PC-3 (cell line): Measurements from ENCODE around the gene DLG2. TPM values are rescaled to one million over a fixed set of nuclear protein-coding genes. Genes with fewer than 3 reads are reported as not detected.

Source experiments
- ATAC-seq: fragments of 200-7000 bp; cut with Tn5 transposase; 2 replicates; pipeline ENCODE4 v1.9.1; 2020; ENCODE audit warnings: mild to moderate bottlenecking, moderate library complexity
- BruUV-seq: library from RNA; stranded (reverse); fragments of 400-500 nt; replicated peaks from 2 replicates; lab custom pipeline; 2021; lab: Mats Ljungman, UMichigan
- CTCF ChIA-PET: fragments of 300-600 bp; sonication (Branson Sonifier 250); formaldehyde crosslinking; loops from one replicate; lab custom pipeline; 2022; ENCODE audit warnings: antibody characterized with exemption; lab: Charles Lee
- POLR2A ChIA-PET: fragments of 300-600 bp; sonication (Branson Sonifier 250); formaldehyde crosslinking; loops from one replicate; lab custom pipeline; 2022; ENCODE audit warnings: antibody characterized with exemption; ENCODE audit not compliant: unreplicated experiment; lab: Charles Lee
- DNase-seq: peaks from one replicate; pipeline ENCODE4 v3.0.0-alpha.2; 2015
- H2AFZ ChIP-seq: fragments of 300-600 bp; sonication (generic); 2 replicates; pipeline ENCODE4 v1.6.0; 2016; ENCODE audit warnings: antibody characterized with exemption, low read length
- H3F3A ChIP-seq: fragments of 300-600 bp; sonication (generic); one replicate; pipeline ENCODE4 v1.6.0; 2017; ENCODE audit warnings: antibody characterized with exemption, low read length, control low read depth, mild to moderate bottlenecking; ENCODE audit not compliant: unreplicated experiment
- H3K27ac ChIP-seq: fragments of 300-600 bp; sonication (generic); 2 replicates; pipeline ENCODE4 v1.5.1; 2016; ENCODE audit warnings: mild to moderate bottlenecking, low read length
- H3K27me3 ChIP-seq: fragments of 300-600 bp; sonication (generic); 2 replicates; pipeline ENCODE4 v1.6.1; 2016; ENCODE audit warnings: low read length, mixed read lengths
- H3K36me3 ChIP-seq: fragments of 300-600 bp; sonication (generic); 2 replicates; pipeline ENCODE4 v1.6.1; 2016; ENCODE audit warnings: low read depth, mixed run types, low read length, mixed read lengths
- H3K4me1 ChIP-seq: fragments of 300-600 bp; sonication (generic); 2 replicates; pipeline ENCODE4 v1.5.1; 2016; ENCODE audit warnings: low read length; ENCODE audit not compliant: insufficient read depth
- H3K4me2 ChIP-seq: fragments of 300-600 bp; sonication (generic); 2 replicates; pipeline ENCODE4 v1.6.0; 2016; ENCODE audit warnings: low read length
- H3K4me3 ChIP-seq: fragments of 300-600 bp; sonication (generic); 2 replicates; pipeline ENCODE4 v1.5.1; 2016; ENCODE audit warnings: mild to moderate bottlenecking, low read length, mixed read lengths
- H3K79me2 ChIP-seq: fragments of 300-600 bp; sonication (generic); 2 replicates; pipeline ENCODE4 v1.6.1; 2017; ENCODE audit warnings: low read length, mixed read lengths
- H3K9ac ChIP-seq: fragments of 300-600 bp; sonication (generic); 2 replicates; pipeline ENCODE4 v1.6.0; 2016; ENCODE audit warnings: mild to moderate bottlenecking, low read length
- H3K9me2 ChIP-seq: fragments of 300-600 bp; sonication (generic); replicated peaks from 2 replicates; pipeline ENCODE4 v1.6.1; 2016; ENCODE audit warnings: mixed run types, low read length, mixed read lengths
- H3K9me3 ChIP-seq: fragments of 300-600 bp; sonication (generic); 2 replicates; pipeline ENCODE4 v1.6.1; 2016; ENCODE audit warnings: low read length, mixed read lengths
- H4K20me1 ChIP-seq: fragments of 300-600 bp; sonication (generic); 2 replicates; pipeline ENCODE4 v1.6.1; 2016; ENCODE audit warnings: low read length, mixed read lengths
- CTCF ChIP-seq: fragments of 300-600 bp; sonication (generic); conservative IDR thresholded peaks from 2 replicates; pipeline ENCODE4 v1.5.1; 2017; ENCODE audit warnings: antibody characterized with exemption, low read depth, mild to moderate bottlenecking, low read length
- EZH2 ChIP-seq: fragments of 300-600 bp; sonication (generic); IDR thresholded peaks from one replicate; pipeline ENCODE4 v1.6.1; 2017; ENCODE audit warnings: antibody characterized with exemption, mild to moderate bottlenecking, low read length; ENCODE audit not compliant: unreplicated experiment
- EZH2phosphoT487 ChIP-seq: fragments of 300-600 bp; sonication (generic); IDR thresholded peaks from 2 replicates; pipeline ENCODE4 v1.6.1; 2018; ENCODE audit warnings: mild to moderate bottlenecking, antibody characterized with exemption, low read length, borderline replicate concordance
- intact Hi-C: fragments of 100-400 bp; cut with micrococcal nuclease; formaldehyde crosslinking; loops from 2 replicates; pipeline ENCODE4 v1.9.0; 2023
- total RNA-seq: library from RNA; depleted of rRNA; stranded (reverse); fragments of >200 nt; gene quantifications from 2 replicates; pipeline ENCODE4 v1.2.3, GENCODE V29; 2014

DLG2 gene
- total RNA-seq, 1 experiment from 2014 or later: 0.58 TPM

DNA sequence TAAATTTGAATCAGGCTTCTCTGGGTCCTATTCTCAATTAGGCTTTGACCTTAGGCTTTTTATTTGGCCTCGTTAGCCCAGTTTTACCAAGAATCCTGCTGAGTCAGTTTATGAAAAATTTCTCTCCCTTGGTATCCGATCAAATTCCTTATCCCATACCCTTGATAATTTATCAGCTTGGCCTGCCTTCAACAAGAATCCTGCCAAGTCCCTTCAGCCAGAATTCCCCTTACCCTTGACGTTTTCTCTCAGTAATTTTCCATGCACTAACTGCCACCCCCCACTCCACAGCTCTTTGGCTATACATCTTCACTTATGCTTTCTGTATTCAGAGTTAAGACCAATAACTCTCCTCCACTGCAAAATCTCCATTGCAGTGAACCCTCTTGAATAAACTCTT is 1530.0 kb downstream of the DLG2 start:
- Histone ChIP-seq H4K20me1 (no peaks in the 10 kb centered on the region), H3K4me3 (no peak overlapping the region), H3K4me1 (no peaks in the 10 kb centered on the region), H3K9ac (no peak overlapping the region), H3K27ac (no peak overlapping the region), H3F3A (no peaks in the 10 kb centered on the region), H3K79me2 (no peaks in the 10 kb centered on the region), H3K9me3 (peaks cover 3% of the 10 kb centered on the region; the same call in 1 of the 2 replicates), H3K27me3 (no peaks in the 10 kb centered on the region), H3K9me2 (no peaks in the 10 kb centered on the region), H3K36me3 (no peaks in the 10 kb centered on the region), H3K4me2 (no peak overlapping the region), H2AFZ (no peak overlapping the region)
- ChIA-PET CTCF (no interaction called here), POLR2A (no interaction called here)
- intact Hi-C loops: no loop called here
- TF ChIP-seq EZH2phosphoT487: no peak
- TF ChIP-seq CTCF: no peak
- no peak for TF ChIP-seq EZH2
- no peak for DNase-seq
- ATAC-seq: no peak
- BruUV-seq: no TSS peak

GRCh38 chr11:84091212-84091986 is 1535.7 kb downstream of the DLG2 start:
- intact Hi-C loops: no loop called here

More at GRCh38 chr11:84091212-84091986, 1535.7 kb downstream of the DLG2 start:
- ATAC-seq (no peak), DNase-seq (no peak)
- no peaks in the 10 kb centered on the region for H3F3A ChIP-seq
- no peak overlapping the region for H3K4me2 ChIP-seq
- H3K4me1 ChIP-seq: no peaks in the 10 kb centered on the region
- H3K27ac ChIP-seq: no peak overlapping the region
- H2AFZ ChIP-seq: no peak overlapping the region
- TF ChIP-seq CTCF: no peak
- no peak for TF ChIP-seq EZH2
- no peak for TF ChIP-seq EZH2phosphoT487
- no TSS peak for BruUV-seq
- no peaks in the 10 kb centered on the region for H3K27me3 ChIP-seq
- H3K9me2 ChIP-seq: no peaks in the 10 kb centered on the region
- H3K4me3 ChIP-seq: no peak overlapping the region
- POLR2A ChIA-PET: no interaction called here
- 0 out of 2 replicates have a peak, but pooled peaks cover 14% of the 10 kb centered on the region for H3K9me3 ChIP-seq
- CTCF ChIA-PET: no interaction called here
- H3K79me2 ChIP-seq: no peaks in the 10 kb centered on the region
- no peaks in the 10 kb centered on the region for H3K36me3 ChIP-seq
- no peak overlapping the region for H3K9ac ChIP-seq
- no peaks in the 10 kb centered on the region for H4K20me1 ChIP-seq
